GM19455 (cell line): ENCODE results near the gene KLHL22.
"Not testable (repeated sequence)": the region's sequence is repeated elsewhere in the genome, so short reads cannot be mapped to it uniquely, and the experiment has no call there.

Experiments used
- ATAC-seq: cut with Tn5 transposase; IDR thresholded peaks from one replicate; pipeline ENCODE4 v1.9.1; 2021; ENCODE audit not compliant: unreplicated experiment

The KLHL22 gene

GRCh38 chr22:20494978-20495860 lies at the start of gene KLHL22:
Gene KLHL22, minus strand, starts transcription at chr22:20495795. Its CDS starts 6,584 bp downstream, at chr22:20489211.
- ATAC-seq, result peak; percentile 39

GRCh38 chr22:20545318-20545634 lies 49.7 kb upstream of the KLHL22 start:
- not testable (repeated sequence) for ATAC-seq

- ATAC-seq, result no peak
These were observed 47.1 kb upstream of the KLHL22 start for GRCh38 chr22:20542736-20543135.

GRCh38 chr22:20542055-20542454 lies 46.5 kb upstream of the KLHL22 start:
- ATAC-seq, result no peak

GRCh38 chr22:20538875-20539274 lies 43.3 kb upstream of the KLHL22 start:
- not testable (repeated sequence) for ATAC-seq

- no peak for ATAC-seq
These were observed 42.4 kb upstream of the KLHL22 start for GRCh38 chr22:20537983-20538382.

- ATAC-seq, result no peak
These were observed 41.7 kb upstream of the KLHL22 start for GRCh38 chr22:20537325-20537756.

- no peak for ATAC-seq
These were observed 41.2 kb upstream of the KLHL22 start for GRCh38 chr22:20536590-20537324.

- ATAC-seq, result no peak
These were observed 38.3 kb upstream of the KLHL22 start for GRCh38 chr22:20533879-20534265.

GRCh38 chr22:20533095-20533878 lies 37.7 kb upstream of the KLHL22 start:
- ATAC-seq, result no peak

GRCh38 chr22:20532256-20532993 lies 36.8 kb upstream of the KLHL22 start:
- no peak for ATAC-seq

GRCh38 chr22:20531404-20532201 lies 36.0 kb upstream of the KLHL22 start:
- ATAC-seq, result no peak

GRCh38 chr22:20531154-20531403 lies 35.5 kb upstream of the KLHL22 start:
- ATAC-seq, result no peak

GRCh38 chr22:20530368-20531153 lies 35.0 kb upstream of the KLHL22 start:
- ATAC-seq, result no peak

- no peak for ATAC-seq
These were observed 32.9 kb upstream of the KLHL22 start for GRCh38 chr22:20528405-20528978.

GRCh38 chr22:20526628-20527355 lies 31.2 kb upstream of the KLHL22 start:
- no peak for ATAC-seq

- ATAC-seq, result no peak
These were observed 30.7 kb upstream of the KLHL22 start for GRCh38 chr22:20526305-20526627.

- no peak for ATAC-seq
These were observed 29.5 kb upstream of the KLHL22 start for GRCh38 chr22:20525048-20525447.
